Keratinocyte (primary cell): ENCODE data around the gene SP1.

Source experiments
- EZH2 ChIP-seq: IDR thresholded peaks from one replicate; pipeline ENCODE4 v1.6.1; 2012; ENCODE audit warnings: inconsistent platforms, mild to moderate bottlenecking, low read length, moderate library complexity
- TF ChIP-seq, protein P1 (sequence below), 3 experiments: IDR thresholded peaks in 1 of 3; conservative IDR thresholded peaks in 1 of 3; optimal IDR thresholded peaks in 1 of 3; 2 replicates in 2 of 3; 3 replicates in 1 of 3; pipeline versions ENCODE3 to v1.5.1; 2011; ENCODE audit warnings: low read length in 3 of 3, mild to moderate bottlenecking in 3 of 3, moderate library complexity in 2 of 3, control low read depth in 1 of 3, inconsistent platforms in 1 of 3; ENCODE audit not compliant: insufficient read depth in 2 of 3; ENCODE audit errors: extremely low read depth in 1 of 3

DNA sequence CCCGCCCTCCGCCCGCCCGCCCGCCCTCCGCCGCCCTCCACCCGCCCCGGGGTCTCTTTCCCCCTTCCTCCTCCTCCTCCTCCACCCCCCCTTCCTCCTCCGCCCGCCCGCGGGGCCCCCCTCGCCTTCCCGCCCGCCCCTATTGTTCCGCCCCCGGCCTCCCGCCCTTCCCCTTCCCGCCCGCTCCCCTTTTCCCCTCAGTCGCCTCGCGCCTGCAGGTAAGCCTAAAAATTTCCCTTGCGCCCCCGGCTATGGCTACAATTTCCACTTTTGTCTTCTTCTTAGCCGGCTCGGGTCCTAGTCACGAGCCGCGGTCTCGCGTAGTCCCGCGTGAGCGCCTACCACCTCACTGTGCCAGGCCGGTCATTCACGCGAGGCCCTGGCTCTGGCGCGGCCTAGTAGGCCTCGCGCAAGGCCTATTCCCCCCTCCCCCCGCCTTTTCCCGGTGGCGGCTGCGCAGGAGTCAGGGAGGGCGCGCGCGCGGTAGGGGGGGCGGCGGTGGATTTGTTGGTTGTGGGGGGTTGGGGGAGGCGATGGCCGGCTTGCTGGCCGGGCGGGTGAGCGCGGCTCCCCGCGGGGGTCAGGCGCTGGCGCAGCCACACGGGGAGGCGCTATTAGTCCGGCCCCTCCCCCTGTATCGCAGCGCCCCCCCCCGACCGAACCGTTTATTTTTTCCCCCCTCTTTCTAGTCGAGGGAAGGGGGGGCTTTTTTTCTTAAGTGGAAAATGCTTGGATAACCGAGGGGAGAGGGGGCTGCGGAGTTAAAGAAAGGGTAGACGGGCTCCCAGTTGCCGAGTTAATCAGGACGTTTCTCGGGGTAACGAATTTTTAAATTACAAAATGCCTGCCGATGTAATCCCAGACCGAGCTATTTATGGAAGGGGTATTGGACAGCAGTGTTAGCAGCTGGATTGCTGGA is 72.4 kb downstream of the SP1 start:
- TF ChIP-seq, protein P1, sequence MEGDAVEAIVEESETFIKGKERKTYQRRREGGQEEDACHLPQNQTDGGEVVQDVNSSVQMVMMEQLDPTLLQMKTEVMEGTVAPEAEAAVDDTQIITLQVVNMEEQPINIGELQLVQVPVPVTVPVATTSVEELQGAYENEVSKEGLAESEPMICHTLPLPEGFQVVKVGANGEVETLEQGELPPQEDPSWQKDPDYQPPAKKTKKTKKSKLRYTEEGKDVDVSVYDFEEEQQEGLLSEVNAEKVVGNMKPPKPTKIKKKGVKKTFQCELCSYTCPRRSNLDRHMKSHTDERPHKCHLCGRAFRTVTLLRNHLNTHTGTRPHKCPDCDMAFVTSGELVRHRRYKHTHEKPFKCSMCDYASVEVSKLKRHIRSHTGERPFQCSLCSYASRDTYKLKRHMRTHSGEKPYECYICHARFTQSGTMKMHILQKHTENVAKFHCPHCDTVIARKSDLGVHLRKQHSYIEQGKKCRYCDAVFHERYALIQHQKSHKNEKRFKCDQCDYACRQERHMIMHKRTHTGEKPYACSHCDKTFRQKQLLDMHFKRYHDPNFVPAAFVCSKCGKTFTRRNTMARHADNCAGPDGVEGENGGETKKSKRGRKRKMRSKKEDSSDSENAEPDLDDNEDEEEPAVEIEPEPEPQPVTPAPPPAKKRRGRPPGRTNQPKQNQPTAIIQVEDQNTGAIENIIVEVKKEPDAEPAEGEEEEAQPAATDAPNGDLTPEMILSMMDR (optimal IDR thresholded peaks at IDR 0.05 in 1 of 3, IDR thresholded peaks at IDR 0.05 in 1 of 3, conservative IDR thresholded peaks at IDR 0.05 in 1 of 3; ENCODE audit: extremely low read depth in 1 of 3, insufficient read depth in 2 of 3, low read length in 3 of 3) = peak in 1 of 3 experiments; percentile 48
- no peak for TF ChIP-seq EZH2
